GM19239 (cell line): Measurements from ENCODE around the gene MAD1L1.
A peak's percentile ranks its signal among the peaks of the same experiment; 100 is the strongest.

Experiments
- DNase-seq: peaks from one replicate; pipeline ENCODE4 v3.0.0; 2011; ENCODE audit warnings: low spot score; ENCODE audit not compliant: insufficient read length
- FAIRE-seq: peaks from 2 replicates; lab custom pipeline; 2011; peaks lifted over from hg19 to GRCh38; lab: Jason Lieb, UNC

The MAD1L1 gene

GRCh38 chr7:1919539-1920265, 313.0 kb downstream of the MAD1L1 start:
- DNase-seq (peak; percentile 36), FAIRE-seq (peak; percentile 39)

GRCh38 chr7:1918881-1919525, 313.7 kb downstream of the MAD1L1 start:
- DNase-seq (no peak), FAIRE-seq (no peak)

GRCh38 chr7:1918063-1918645, 314.6 kb downstream of the MAD1L1 start:
- no peak for FAIRE-seq
- no peak for DNase-seq

- no peak for DNase-seq
Observed at GRCh38 chr7:1917221-1918062, 315.3 kb downstream of the MAD1L1 start.

GRCh38 chr7:1916601-1916970, 316.2 kb downstream of the MAD1L1 start:
- FAIRE-seq (no peak), DNase-seq (no peak)

More at GRCh38 chr7:1917221-1918062, 315.3 kb downstream of the MAD1L1 start:
- no peak for FAIRE-seq

- DNase-seq (no peak), FAIRE-seq (no peak)
Observed at GRCh38 chr7:1915956-1916600, 316.7 kb downstream of the MAD1L1 start.

GRCh38 chr7:1915326-1915725, 317.4 kb downstream of the MAD1L1 start:
- DNase-seq (no peak), FAIRE-seq (no peak)

GRCh38 chr7:1914743-1915142, 318.0 kb downstream of the MAD1L1 start:
- DNase-seq (no peak), FAIRE-seq (no peak)

- DNase-seq (no peak), FAIRE-seq (no peak)
Observed at GRCh38 chr7:1914321-1914720, 318.4 kb downstream of the MAD1L1 start.

- DNase-seq (no peak), FAIRE-seq (no peak)
Observed at GRCh38 chr7:1913466-1914282, 319.1 kb downstream of the MAD1L1 start.

GRCh38 chr7:1912593-1913465, 319.9 kb downstream of the MAD1L1 start:
- no peak for DNase-seq

GRCh38 chr7:1911571-1911970, 321.2 kb downstream of the MAD1L1 start:
- no peak for FAIRE-seq
- DNase-seq: no peak

More at GRCh38 chr7:1912593-1913465, 319.9 kb downstream of the MAD1L1 start:
- no peak for FAIRE-seq

- no peak for DNase-seq
Observed at GRCh38 chr7:1910827-1911226, 321.9 kb downstream of the MAD1L1 start.

GRCh38 chr7:1910081-1910685, 322.6 kb downstream of the MAD1L1 start:
- DNase-seq: no peak
- FAIRE-seq: no peak

More at GRCh38 chr7:1910827-1911226, 321.9 kb downstream of the MAD1L1 start:
- no peak for FAIRE-seq

GRCh38 chr7:1909476-1909875, 323.3 kb downstream of the MAD1L1 start:
- DNase-seq (no peak), FAIRE-seq (no peak)

- FAIRE-seq (no peak), DNase-seq (no peak)
Observed at GRCh38 chr7:1908823-1909420, 323.8 kb downstream of the MAD1L1 start.

- no peak for FAIRE-seq
- DNase-seq: no peak
Observed at GRCh38 chr7:1907751-1908365, 324.9 kb downstream of the MAD1L1 start.
